A549 (cell line): Measurements from ENCODE around the gene ADCY4.

Experiments used
- CEBPB ChIP-seq, 2 experiments: fragments of >200 bp in 1 of 2; sonication (Bioruptor Twin) in 1 of 2; formaldehyde crosslinking in 1 of 2; IDR thresholded peaks; 2 replicates each; pipeline ENCODE4 v1.6.1; 2012 to 2016
- EHMT2 ChIP-seq: fragments of 200-600 bp; sonication (generic); IDR thresholded peaks from 2 replicates; pipeline ENCODE4 v1.6.1; 2016; ENCODE audit warnings: antibody characterized with exemption, low read depth, mild to moderate bottlenecking, moderate library complexity
- EP300 ChIP-seq, 2 experiments: fragments of >200 bp; sonication (Bioruptor Twin); formaldehyde crosslinking; IDR thresholded peaks; 2 replicates in 1 of 2; 3 replicates in 1 of 2; pipeline ENCODE4 v1.6.1; 2016 to 2017
- POLR2A ChIP-seq: IDR thresholded peaks from 2 replicates; pipeline ENCODE4 v1.6.1; 2012; ENCODE audit warnings: mild to moderate bottlenecking, low read length
- POLR2AphosphoS2 ChIP-seq: conservative IDR thresholded peaks from 2 replicates; pipeline ENCODE4 v1.6.1; 2012; ENCODE audit warnings: low read length, improper control_type of control experiment, inconsistent platforms
- TF ChIP-seq, protein P1 (sequence below): fragments of >200 bp; sonication (Bioruptor Twin); formaldehyde crosslinking; IDR thresholded peaks from 3 replicates; pipeline ENCODE4 v1.5.1; 2016

DNA sequence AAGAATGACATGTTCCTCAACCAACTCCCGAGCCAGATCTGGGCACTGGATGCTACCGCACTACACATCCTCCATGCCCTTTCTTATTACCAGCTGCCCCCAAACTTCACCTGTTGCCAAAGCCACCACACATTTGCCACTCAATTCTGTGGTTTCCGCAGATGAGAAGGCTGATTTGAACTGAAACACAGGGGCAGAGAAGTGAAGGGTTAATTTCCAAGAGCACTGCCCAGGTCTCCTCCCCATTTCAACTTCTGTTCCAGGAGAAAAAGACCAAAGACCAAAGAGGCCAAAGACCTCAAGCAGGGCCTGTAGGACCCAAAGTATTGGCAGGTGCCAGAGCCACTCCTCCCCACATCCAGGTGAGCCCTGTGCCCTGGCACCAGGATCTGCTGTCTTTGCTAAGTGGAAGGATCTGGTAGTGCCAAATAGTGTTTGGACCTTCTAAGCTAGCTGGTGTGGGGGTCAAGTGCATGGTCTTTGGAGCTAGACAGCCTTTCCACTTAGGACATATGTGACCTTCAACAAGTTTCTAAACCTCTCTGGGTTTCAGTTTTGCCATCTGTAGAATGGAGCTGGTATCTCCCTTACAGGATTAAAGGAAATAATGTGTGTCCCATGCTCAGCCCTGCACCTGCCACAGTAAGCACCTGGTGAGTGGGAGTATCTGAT lies 43.3 kb downstream of the ADCY4 start:
- TF ChIP-seq POLR2A, result no peak
- TF ChIP-seq EHMT2, result no peak
- no peak for TF ChIP-seq EP300 (IDR thresholded peaks at IDR 0.05)
- TF ChIP-seq CEBPB (IDR thresholded peaks at IDR 0.05), result no peak
- TF ChIP-seq, protein P1, sequence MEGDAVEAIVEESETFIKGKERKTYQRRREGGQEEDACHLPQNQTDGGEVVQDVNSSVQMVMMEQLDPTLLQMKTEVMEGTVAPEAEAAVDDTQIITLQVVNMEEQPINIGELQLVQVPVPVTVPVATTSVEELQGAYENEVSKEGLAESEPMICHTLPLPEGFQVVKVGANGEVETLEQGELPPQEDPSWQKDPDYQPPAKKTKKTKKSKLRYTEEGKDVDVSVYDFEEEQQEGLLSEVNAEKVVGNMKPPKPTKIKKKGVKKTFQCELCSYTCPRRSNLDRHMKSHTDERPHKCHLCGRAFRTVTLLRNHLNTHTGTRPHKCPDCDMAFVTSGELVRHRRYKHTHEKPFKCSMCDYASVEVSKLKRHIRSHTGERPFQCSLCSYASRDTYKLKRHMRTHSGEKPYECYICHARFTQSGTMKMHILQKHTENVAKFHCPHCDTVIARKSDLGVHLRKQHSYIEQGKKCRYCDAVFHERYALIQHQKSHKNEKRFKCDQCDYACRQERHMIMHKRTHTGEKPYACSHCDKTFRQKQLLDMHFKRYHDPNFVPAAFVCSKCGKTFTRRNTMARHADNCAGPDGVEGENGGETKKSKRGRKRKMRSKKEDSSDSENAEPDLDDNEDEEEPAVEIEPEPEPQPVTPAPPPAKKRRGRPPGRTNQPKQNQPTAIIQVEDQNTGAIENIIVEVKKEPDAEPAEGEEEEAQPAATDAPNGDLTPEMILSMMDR, result no peak
- no peak for TF ChIP-seq POLR2AphosphoS2
